Fibroblast of mammary gland (primary cell): Measurements from ENCODE around the gene WASF2.

Source experiments
- DNase-seq: peaks from one replicate; pipeline ENCODE4 v3.0.0-alpha.2; 2010; ENCODE audit warnings: low read depth
- H3K4me3 ChIP-seq: 2 replicates; pipeline ENCODE4 v1.5.1; 2011; ENCODE audit warnings: low read depth, mild to moderate bottlenecking, low read length, moderate library complexity; ENCODE audit not compliant: control insufficient read depth
- CTCF ChIP-seq: conservative IDR thresholded peaks from 2 replicates; pipeline ENCODE4 v1.5.1; 2011; ENCODE audit warnings: low read depth, low read length, inconsistent platforms; ENCODE audit not compliant: control insufficient read depth, insufficient read depth

The WASF2 gene

GRCh38 chr1:27403065-27403726 lies 86.8 kb downstream of the WASF2 start:
- peak; percentile 82 for DNase-seq
- peak; percentile 33 for TF ChIP-seq CTCF
- no peak overlapping the region for H3K4me3 ChIP-seq

GRCh38 chr1:27402349-27402754 lies 87.6 kb downstream of the WASF2 start:
- H3K4me3 ChIP-seq = no peak overlapping the region
- peak; percentile 63 for DNase-seq
- TF ChIP-seq CTCF = peak; percentile 51

- TF ChIP-seq CTCF = no peak
- DNase-seq = no peak
Measured at GRCh38 chr1:27400963-27401341, 89.0 kb downstream of the WASF2 start.

GRCh38 chr1:27400082-27400962 lies 89.6 kb downstream of the WASF2 start:
- peak; percentile 34 for DNase-seq
- no peak overlapping the region for H3K4me3 ChIP-seq
- no peak for TF ChIP-seq CTCF

More at GRCh38 chr1:27400963-27401341, 89.0 kb downstream of the WASF2 start:
- H3K4me3 ChIP-seq = no peak overlapping the region

- DNase-seq = no peak
- no peak for TF ChIP-seq CTCF
- no peak overlapping the region for H3K4me3 ChIP-seq
Measured at GRCh38 chr1:27399251-27400025, 90.5 kb downstream of the WASF2 start.

GRCh38 chr1:27398405-27399149 lies 91.4 kb downstream of the WASF2 start:
- TF ChIP-seq CTCF = no peak
- no peak for DNase-seq
- no peak overlapping the region for H3K4me3 ChIP-seq
